ENCODE measurements around the gene RWDD2A.

DNA sequence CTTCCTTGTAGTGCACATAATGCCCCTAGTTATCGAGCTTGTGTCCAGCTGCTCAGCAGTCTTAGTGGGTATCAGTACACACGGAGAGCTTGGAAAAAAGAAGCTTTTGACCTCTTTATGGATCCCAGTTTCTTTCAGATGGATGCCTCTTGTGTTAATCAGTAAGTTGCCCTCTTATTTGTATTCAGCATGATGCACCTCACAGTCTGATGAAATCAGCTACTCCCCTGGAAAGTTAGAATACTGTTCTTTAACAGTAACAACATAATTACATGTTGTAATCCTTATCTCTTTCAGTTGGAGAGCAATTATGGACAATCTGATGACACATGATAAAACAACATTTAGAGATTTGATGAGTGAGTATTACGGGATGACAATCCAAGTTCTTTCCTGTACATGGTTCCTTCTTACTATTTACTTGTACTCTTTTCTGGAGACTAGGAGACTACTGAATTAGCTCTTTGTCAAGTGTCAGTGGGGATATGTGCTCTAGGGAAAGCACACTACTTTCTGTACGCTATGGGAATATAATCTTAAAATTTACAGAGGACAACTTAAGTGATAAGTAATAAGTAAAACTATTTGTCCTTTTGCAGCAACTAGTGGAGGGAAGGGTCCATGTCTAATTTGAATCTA is 39.2 kb upstream of the RWDD2A start:
- TF ChIP-seq, protein P1, sequence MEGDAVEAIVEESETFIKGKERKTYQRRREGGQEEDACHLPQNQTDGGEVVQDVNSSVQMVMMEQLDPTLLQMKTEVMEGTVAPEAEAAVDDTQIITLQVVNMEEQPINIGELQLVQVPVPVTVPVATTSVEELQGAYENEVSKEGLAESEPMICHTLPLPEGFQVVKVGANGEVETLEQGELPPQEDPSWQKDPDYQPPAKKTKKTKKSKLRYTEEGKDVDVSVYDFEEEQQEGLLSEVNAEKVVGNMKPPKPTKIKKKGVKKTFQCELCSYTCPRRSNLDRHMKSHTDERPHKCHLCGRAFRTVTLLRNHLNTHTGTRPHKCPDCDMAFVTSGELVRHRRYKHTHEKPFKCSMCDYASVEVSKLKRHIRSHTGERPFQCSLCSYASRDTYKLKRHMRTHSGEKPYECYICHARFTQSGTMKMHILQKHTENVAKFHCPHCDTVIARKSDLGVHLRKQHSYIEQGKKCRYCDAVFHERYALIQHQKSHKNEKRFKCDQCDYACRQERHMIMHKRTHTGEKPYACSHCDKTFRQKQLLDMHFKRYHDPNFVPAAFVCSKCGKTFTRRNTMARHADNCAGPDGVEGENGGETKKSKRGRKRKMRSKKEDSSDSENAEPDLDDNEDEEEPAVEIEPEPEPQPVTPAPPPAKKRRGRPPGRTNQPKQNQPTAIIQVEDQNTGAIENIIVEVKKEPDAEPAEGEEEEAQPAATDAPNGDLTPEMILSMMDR (IDR thresholded peaks at IDR 0.05) = no peak
- TF ChIP-seq POLR2A (IDR thresholded peaks at IDR 0.05) = no peak
- TF ChIP-seq POLR2AphosphoS5 (IDR thresholded peaks at IDR 0.05) = no peak
- TF ChIP-seq EP300 (IDR thresholded peaks at IDR 0.05) = no peak

Measured in sigmoid colon (tissue), 4 donors.